Osteocyte (in vitro differentiated cells): ENCODE measurements around the gene DGCR6. TPM values are rescaled to one million over a fixed set of nuclear protein-coding genes. Genes with fewer than 3 reads are reported as not detected.
"Not testable (repeated sequence)": the region's sequence is repeated elsewhere in the genome, so short reads cannot be mapped to it uniquely, and the experiment has no call there.

Experiments used
- DNase-seq: peaks from one replicate; pipeline ENCODE4 v3.0.0; 2021; ENCODE audit warnings: mixed read lengths; ENCODE audit not compliant: unreplicated experiment; ENCODE audit errors: extremely low spot score
- H3K27ac Mint-ChIP-seq: one replicate; pipeline ENCODE4 v1.8.0; 2021; ENCODE audit warnings: mild to moderate bottlenecking, mixed read lengths; ENCODE audit not compliant: unreplicated experiment
- H3K27me3 Mint-ChIP-seq: one replicate; pipeline ENCODE4 v1.8.0; 2021; ENCODE audit warnings: mixed read lengths; ENCODE audit not compliant: unreplicated experiment
- H3K36me3 Mint-ChIP-seq: one replicate; pipeline ENCODE4 v1.8.0; 2021; ENCODE audit warnings: mixed read lengths; ENCODE audit not compliant: unreplicated experiment
- H3K4me1 Mint-ChIP-seq: one replicate; pipeline ENCODE4 v1.8.0; 2021; ENCODE audit warnings: mixed read lengths; ENCODE audit not compliant: unreplicated experiment
- H3K4me3 Mint-ChIP-seq: one replicate; pipeline ENCODE4 v1.8.0; 2021; ENCODE audit warnings: mild to moderate bottlenecking, moderate library complexity, mixed read lengths; ENCODE audit not compliant: unreplicated experiment
- H3K9me3 Mint-ChIP-seq: one replicate; pipeline ENCODE4 v1.8.0; 2021; ENCODE audit warnings: mixed read lengths; ENCODE audit not compliant: unreplicated experiment
- total RNA-seq: library from RNA; stranded (reverse); gene quantifications from 2 replicates; pipeline ENCODE4 v1.2.1, GENCODE V29; 2021
- TF ChIP-seq, protein P1 (sequence below): fragments of 200-600 bp; sonication (generic); IDR thresholded peaks from 2 replicates; pipeline ENCODE4 v1.5.0; 2021; ENCODE audit warnings: antibody characterized with exemption, mild to moderate bottlenecking, moderate library complexity

Gene DGCR6
- total RNA-seq, 1 donor from 2014 or later: 5.2 TPM

DNA sequence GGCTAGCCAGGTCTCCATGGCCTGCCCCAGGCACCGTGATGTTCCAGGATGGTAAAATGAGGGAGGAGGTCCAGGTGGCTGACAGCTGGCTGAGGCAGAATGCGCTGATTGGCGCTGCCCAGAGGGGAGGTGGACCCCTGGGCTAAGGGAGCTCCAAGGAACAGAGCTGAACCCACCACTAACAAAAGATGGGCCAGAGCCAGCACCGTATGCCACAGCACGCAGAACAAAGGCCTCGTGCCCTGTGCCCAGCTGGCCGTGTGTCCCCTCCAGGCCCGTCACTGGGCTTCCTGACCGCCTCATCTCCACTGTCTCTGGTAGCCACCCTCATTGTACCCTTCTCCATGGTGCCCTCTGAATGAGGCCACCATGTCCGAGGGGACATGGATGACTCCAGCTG, 49.6 kb downstream of the DGCR6 start:
- H3K36me3 Mint-ChIP-seq: no peaks in the 10 kb centered on the region
- no peak overlapping the region for H3K27ac Mint-ChIP-seq
- TF ChIP-seq, protein P1, sequence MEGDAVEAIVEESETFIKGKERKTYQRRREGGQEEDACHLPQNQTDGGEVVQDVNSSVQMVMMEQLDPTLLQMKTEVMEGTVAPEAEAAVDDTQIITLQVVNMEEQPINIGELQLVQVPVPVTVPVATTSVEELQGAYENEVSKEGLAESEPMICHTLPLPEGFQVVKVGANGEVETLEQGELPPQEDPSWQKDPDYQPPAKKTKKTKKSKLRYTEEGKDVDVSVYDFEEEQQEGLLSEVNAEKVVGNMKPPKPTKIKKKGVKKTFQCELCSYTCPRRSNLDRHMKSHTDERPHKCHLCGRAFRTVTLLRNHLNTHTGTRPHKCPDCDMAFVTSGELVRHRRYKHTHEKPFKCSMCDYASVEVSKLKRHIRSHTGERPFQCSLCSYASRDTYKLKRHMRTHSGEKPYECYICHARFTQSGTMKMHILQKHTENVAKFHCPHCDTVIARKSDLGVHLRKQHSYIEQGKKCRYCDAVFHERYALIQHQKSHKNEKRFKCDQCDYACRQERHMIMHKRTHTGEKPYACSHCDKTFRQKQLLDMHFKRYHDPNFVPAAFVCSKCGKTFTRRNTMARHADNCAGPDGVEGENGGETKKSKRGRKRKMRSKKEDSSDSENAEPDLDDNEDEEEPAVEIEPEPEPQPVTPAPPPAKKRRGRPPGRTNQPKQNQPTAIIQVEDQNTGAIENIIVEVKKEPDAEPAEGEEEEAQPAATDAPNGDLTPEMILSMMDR: no peak
- H3K4me3 Mint-ChIP-seq: no peak overlapping the region
- no peaks in the 10 kb centered on the region for H3K4me1 Mint-ChIP-seq
- H3K9me3 Mint-ChIP-seq: no peaks in the 10 kb centered on the region
- no peak for DNase-seq
- H3K27me3 Mint-ChIP-seq: peaks cover 6% of the 10 kb centered on the region

DNA sequence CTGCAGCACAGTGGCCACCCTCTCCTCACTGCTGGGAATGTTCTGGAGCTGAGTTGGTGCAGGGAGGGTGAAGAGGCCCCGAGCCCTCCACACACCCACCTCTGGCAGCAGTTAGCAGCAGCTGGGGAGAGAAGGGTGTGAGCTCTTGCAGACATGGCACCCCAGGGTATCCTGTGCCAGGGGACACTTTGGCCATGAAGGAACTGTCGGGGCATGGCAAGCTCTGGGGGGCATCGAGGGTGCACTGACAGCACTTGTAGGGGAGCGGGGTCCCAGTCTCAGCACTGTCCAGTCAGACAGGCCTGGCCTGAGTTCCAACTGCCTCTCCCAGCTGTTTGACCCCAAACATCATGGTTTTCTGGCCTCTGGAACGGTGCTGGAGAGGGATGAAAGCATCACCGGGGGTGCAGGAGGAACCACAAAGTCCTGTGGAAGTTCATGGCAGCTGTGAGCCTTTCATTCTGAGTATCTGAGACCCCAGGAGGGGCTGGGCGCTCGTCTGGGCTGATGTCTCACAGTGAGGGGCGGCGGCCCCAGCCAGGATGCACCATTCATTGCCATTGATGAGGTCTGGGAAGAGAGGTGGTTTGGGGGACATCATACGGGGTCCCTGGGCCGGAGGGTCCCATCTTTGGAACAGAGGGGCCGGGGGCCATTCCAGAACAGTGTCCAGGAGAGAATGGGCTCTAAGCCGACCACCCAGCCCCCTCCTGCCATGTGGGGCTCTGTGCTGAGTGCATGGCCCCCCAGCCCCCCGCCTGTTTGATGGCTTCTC, 50.2 kb downstream of the DGCR6 start:
- not testable (repeated sequence) for H3K36me3 Mint-ChIP-seq, H3K4me1 Mint-ChIP-seq, H3K27me3 Mint-ChIP-seq, DNase-seq, H3K4me3 Mint-ChIP-seq, H3K27ac Mint-ChIP-seq, H3K9me3 Mint-ChIP-seq

DNA sequence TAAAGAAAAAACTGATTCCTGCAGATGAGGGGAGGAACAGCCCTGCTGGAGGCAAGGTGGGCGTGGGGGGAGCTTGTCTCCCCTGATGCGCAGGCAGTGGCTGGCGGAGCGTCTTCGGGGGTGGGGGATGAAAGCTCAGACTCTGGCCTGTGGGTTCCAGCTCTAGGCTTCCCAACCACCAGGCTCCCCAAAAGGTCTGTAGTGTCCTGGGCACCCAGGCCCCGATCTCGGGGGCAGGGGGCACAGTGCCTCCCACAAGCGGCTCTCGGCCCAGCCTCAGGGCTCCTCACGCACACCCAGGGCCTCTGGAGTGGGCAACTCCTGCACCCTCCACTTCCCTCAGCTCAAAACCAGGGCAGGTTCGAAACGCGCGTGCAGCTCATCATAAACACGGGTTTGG, 50.8 kb downstream of the DGCR6 start:
- H3K9me3 Mint-ChIP-seq, H3K27me3 Mint-ChIP-seq, H3K4me3 Mint-ChIP-seq, H3K27ac Mint-ChIP-seq, H3K4me1 Mint-ChIP-seq, H3K36me3 Mint-ChIP-seq, DNase-seq: not testable (repeated sequence)

DNA sequence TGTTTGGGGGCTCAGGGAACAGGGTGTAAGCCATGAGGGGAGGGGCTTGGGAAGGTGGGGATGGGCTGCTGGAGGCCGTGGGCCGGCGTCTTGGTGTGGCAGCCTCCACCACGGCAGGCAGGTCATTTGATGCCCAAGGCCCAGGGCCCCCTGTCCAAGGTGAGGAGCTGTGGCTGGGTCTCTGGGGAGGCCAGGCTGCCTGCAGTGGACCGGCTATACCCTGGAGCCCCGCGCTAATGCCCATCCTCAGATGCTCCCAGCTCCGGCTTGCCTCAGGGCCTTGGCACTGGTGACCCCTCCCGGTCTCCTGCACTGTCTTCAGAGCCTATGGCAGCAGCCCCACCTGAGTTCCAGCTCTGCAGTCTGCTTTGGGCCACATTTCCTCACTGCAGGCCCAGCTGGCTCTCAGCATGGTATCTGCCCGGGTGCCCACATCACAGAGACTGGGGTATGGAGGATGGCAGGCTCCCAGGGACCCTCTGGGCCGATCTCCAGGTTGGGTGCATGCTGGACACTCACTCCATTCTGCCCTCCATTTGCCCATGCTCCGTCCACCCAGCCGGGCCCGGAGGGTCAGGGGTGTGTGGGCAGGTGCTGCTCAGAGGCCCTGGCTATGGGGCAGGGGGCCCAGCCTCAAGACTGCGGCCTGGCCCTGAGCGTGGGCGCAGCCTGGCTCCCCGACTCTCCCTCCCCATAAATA, 51.7 kb downstream of the DGCR6 start:
- H3K27me3 Mint-ChIP-seq, H3K36me3 Mint-ChIP-seq, H3K4me3 Mint-ChIP-seq, H3K9me3 Mint-ChIP-seq, H3K27ac Mint-ChIP-seq, DNase-seq, H3K4me1 Mint-ChIP-seq: not testable (repeated sequence)

DNA sequence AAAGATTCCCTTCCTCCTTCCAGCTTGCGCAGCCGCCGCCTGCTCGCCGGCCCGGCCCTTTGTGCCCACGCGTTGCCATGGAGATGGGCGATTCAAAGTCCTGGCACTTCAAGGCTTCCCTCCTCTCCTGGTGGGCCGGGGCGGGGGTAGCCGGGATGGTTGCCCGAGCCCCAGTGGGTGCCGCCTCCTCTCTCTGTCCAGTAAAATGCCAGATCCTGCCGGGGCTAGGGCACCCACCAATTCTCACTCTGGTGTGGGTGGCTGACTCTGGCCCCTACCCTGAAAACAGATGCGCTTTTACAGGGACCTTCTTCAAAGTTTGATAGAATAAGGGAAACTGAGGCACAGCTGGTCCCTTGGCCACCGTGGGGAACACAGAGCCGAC, 52.2 kb downstream of the DGCR6 start:
- H3K9me3 Mint-ChIP-seq, DNase-seq, H3K4me1 Mint-ChIP-seq, H3K4me3 Mint-ChIP-seq, H3K27ac Mint-ChIP-seq, H3K36me3 Mint-ChIP-seq, H3K27me3 Mint-ChIP-seq: not testable (repeated sequence)

DNA sequence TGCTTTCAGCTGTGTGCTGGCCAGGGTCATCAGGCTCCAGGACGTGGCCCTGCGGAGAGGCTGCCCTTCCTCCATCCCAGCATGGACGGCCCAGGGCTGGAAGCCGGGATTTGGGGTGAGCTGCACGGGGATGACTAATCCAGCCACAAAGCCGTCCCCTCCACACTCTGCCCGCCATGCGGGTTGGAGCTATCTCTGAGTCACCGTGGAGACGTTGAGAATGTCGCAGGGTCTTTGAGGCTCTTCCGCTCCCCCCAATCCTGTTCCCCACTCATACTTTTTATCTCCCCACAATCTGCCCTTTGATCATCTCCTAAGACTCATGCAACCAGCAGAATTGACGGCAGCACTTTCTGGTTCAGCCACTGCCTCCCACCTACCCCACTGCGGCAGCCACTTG, 52.6 kb downstream of the DGCR6 start:
- H3K27me3 Mint-ChIP-seq, H3K9me3 Mint-ChIP-seq, H3K4me3 Mint-ChIP-seq, DNase-seq, H3K36me3 Mint-ChIP-seq, H3K4me1 Mint-ChIP-seq, H3K27ac Mint-ChIP-seq: not testable (repeated sequence)

DNA sequence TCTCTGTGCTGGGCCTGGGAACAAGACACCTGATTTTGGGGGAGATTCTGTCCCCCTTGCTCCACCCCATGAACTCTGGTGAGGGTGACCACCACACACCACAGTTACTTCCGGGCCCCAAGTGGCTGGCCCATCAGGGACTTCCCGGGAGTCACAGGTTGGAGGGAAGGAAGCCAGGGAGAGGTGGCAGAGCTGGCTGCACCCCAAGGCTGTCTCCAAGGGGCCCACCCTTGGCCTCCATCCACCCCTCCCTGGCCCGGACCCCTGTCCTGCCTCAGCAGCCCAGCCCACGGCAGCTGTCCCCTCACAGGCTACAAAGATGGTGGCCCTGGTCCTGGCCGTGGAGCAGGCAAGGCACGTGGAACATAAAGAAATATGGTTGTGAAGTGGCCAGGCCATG, 53.1 kb downstream of the DGCR6 start:
- DNase-seq, H3K9me3 Mint-ChIP-seq, H3K27me3 Mint-ChIP-seq, H3K36me3 Mint-ChIP-seq, H3K27ac Mint-ChIP-seq, H3K4me3 Mint-ChIP-seq, H3K4me1 Mint-ChIP-seq: not testable (repeated sequence)

DNA sequence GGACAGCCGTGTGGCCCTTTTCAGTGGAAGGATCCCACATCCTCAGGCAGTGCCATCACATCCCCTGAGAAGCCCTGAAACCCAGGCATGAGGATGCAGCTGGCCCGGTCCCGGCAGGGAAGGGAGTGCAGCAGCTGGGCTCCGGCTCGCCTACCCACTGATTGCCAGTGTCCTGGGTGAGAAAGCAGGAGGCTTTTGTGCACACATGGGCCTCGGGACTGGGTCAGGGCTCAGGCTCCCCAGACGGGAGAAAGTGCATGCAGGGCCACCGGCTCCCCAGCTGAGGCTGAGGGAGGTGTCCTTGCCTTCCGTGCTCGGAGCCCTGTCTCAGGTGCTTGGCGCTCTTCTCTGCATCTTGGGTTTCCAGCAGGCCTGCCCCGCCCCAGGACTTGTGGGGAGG, 53.6 kb downstream of the DGCR6 start:
- H3K27ac Mint-ChIP-seq, H3K9me3 Mint-ChIP-seq, H3K4me3 Mint-ChIP-seq, H3K27me3 Mint-ChIP-seq, H3K36me3 Mint-ChIP-seq, H3K4me1 Mint-ChIP-seq, DNase-seq: not testable (repeated sequence)

DNA sequence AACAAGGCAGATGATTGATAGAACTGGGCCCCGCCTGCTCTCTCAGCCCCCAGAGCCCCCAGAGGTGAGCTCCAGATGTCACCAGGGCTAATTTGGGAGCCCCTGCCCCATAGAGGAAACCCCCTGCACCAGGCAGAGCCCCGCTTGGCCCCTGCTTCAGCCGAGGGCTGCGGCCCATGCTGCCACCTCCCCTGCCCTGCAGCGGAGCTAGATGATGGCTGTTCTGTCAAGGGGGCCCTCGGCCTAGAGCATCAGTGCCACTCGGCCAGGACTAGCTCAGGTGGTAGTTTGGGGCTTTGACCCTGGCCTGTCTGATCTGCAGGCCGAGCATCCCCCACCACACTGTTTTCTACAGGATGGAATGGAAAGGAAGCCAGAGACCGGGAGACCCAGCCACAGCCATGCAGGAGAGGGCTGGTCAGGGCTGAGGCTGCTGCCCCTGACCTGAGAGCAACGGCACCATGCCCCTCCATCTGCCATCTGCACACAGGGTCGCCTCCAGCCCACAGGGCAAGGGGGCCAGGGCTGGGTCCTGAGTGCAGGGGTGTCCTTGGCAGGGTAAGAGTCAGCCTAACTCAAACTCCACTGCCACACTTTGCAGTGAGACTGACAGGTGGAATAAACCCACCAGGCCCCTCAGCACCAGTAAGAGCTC, 54.2 kb downstream of the DGCR6 start:
- H3K27ac Mint-ChIP-seq, H3K4me1 Mint-ChIP-seq, DNase-seq, H3K4me3 Mint-ChIP-seq, H3K27me3 Mint-ChIP-seq, H3K36me3 Mint-ChIP-seq, H3K9me3 Mint-ChIP-seq: not testable (repeated sequence)

DNA sequence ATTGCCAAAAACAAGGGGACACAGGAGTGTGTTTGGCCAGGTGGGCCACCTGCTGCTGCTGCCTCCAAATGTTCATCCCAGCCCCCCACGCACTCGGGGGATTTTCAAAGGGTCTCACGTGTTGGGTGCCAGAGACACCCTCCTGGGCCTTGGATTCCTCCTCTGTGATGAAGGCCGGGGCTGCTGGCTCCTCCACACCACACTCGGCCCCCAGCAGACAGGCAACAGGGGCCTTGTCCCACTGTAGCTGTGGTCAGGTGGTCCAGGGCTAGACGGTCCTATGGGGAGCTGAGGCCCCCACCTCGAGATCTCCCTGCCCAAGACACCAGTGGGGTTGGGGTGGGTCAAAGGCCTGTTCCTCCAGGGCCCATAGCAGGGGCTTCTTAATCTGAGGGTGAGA, 55.1 kb downstream of the DGCR6 start:
- not testable (repeated sequence) for H3K4me3 Mint-ChIP-seq, H3K9me3 Mint-ChIP-seq, H3K36me3 Mint-ChIP-seq, H3K27ac Mint-ChIP-seq, DNase-seq, H3K27me3 Mint-ChIP-seq, H3K4me1 Mint-ChIP-seq
